Measurements from ENCODE around the gene RIN2. TPM values are rescaled to one million over a fixed set of nuclear protein-coding genes. Genes with fewer than 3 reads are reported as not detected.

Gene RIN2
- total RNA-seq, 2 experiments from 2014 or later: not detected

DNA sequence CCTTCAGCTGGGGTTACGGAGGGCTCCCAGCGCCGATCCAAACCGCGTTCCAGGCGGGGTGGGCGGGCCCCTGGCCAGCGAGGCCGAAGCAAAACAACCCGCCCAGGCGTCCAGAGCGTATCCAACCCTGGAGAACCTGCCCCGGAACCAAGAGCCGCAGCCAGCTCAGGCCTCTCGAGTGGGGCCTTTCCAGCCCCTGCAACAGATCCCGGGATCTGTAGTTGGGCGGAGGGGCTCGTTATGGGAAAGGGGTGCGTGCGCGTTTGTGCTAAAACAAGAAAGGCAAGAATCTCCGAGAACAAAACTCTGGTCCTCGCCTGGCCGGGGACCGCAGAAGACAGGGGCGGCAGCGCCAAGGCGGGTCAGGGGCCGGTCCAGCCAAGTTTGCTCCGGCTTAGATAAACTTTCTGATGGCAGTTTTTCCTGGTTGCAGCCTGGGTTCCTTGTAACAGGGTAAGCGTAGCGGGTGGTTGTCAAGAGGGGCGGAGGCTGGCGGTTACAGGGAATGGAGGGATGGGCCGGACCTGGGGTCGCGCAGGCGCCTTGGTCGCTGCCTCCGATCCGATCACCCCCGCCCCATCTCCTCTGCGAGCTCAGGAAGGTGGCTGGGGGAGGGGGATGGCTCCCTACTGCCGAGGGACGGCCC, 448 bp upstream of the RIN2 start:
- peak; percentile 39 for DNase-seq
- intact Hi-C loops (cut with micrococcal nuclease): no loop called here
- Mint-ChIP-seq H3K9me3 (no peaks in the 10 kb centered on the region), H3K4me3 (no peak overlapping the region), H3K4me1 (ENCODE audit: low read depth) (no peaks in the 10 kb centered on the region), H3K27ac (no peak overlapping the region), H3K36me3 (ENCODE audit: low read depth) (no peaks in the 10 kb centered on the region), H3K27me3 (ENCODE audit: low read depth) (peaks cover 32% of the 10 kb centered on the region)
- CTCF ChIA-PET: no interaction called here

DNA sequence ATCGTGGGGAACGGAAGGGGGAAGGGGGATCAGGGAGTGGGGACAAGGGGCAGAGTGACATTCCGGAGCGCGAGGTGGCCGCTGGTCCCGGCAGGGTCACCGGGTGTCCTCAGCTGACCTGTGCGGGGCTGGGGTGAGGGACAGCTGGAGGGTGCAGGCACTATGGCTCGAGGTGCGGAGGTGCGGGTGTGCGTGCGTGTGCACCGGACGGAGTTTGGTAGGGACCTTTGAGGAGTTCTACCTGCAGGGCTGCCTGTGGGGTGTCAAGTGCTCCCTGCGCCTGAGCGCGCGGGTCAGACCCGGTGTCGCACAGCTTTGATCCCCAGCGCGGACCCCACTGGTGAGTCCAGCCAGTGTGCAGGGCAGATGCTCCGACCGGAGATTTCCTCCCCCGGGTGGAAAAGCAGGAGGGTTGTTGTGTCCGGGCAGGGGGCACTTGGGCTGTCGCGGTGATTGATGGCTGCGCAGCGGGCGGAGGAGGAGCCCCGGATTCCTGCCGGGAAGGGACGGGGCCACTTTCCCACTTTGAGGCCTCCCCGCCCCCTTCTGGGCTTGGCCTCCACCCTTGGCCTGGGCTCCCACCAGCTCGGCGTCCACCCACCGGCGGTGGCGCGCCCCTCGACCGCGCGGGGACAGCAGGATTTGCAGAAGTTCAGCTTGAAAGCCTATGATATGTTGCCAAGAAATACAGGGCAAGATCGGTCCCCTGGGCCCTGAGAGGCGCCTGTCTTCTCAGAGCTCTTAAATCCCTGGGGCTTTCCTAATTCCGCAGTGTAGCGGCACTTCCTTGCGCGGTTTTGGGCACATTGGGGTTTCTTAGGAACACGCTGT, 658 bp downstream of the RIN2 start:
- peaks cover 32% of the 10 kb centered on the region for H3K27me3 Mint-ChIP-seq (ENCODE audit: low read depth)
- DNase-seq: no peak
- CTCF ChIA-PET: no interaction called here

DNA sequence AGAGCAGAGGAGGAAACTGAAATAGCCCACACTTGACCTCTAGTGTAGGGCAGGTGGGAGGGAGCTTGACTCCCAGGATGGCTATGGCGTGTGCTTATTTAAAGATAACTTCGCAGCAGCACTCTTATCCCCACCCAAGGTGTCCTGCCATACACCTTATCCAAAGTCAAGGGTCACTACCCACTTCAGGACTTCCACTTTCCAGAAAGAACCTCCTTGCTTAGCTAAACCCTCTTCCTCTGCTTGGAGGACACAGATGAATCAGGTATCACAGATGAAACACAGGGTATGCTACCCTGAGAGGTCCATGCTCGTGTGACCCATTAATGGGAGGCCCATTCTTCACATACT, 2.3 kb downstream of the RIN2 start:
- CTCF ChIA-PET: no interaction called here

More for the DNA sequence above, 658 bp downstream of the RIN2 start:
- no peaks in the 10 kb centered on the region for H3K36me3 Mint-ChIP-seq (ENCODE audit: low read depth)
- H3K27ac Mint-ChIP-seq: no peak overlapping the region
- no peaks in the 10 kb centered on the region for H3K4me1 Mint-ChIP-seq (ENCODE audit: low read depth)
- H3K9me3 Mint-ChIP-seq: no peaks in the 10 kb centered on the region
- no peak overlapping the region for H3K4me3 Mint-ChIP-seq
- intact Hi-C loops (cut with micrococcal nuclease): no loop called here

DNA sequence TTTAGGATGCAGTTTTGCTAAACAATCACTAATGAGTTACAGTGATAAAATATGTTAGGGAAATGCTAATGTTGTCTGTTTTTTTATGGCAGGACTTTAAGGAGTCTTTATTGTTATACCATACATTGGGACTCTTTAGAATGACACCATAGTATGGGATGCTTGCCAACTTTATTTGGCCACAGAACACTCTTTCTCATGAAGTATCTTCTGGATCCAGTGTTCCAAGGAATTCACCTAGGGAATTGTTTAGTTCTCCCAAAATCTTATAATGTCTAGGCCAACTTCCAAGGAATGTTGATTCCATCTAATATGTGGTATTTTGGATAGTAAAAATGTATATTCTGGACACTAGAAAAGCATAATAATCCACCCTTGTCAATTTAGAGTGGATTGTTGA, 3.3 kb downstream of the RIN2 start:
- CTCF ChIA-PET: no interaction called here
- Mint-ChIP-seq H3K4me1 (ENCODE audit: low read depth) (no peaks in the 10 kb centered on the region), H3K4me3 (no peak overlapping the region), H3K9me3 (no peaks in the 10 kb centered on the region), H3K27me3 (ENCODE audit: low read depth) (peaks cover 28% of the 10 kb centered on the region), H3K27ac (no peak overlapping the region), H3K36me3 (ENCODE audit: low read depth) (no peaks in the 10 kb centered on the region)
- DNase-seq: no peak
- intact Hi-C loops (cut with micrococcal nuclease): no loop called here

More for the DNA sequence above, 2.3 kb downstream of the RIN2 start:
- intact Hi-C loops (cut with micrococcal nuclease): no loop called here
- no peaks in the 10 kb centered on the region for H3K36me3 Mint-ChIP-seq (ENCODE audit: low read depth)
- H3K27ac Mint-ChIP-seq: no peak overlapping the region
- no peak for DNase-seq
- no peaks in the 10 kb centered on the region for H3K4me1 Mint-ChIP-seq (ENCODE audit: low read depth)
- no peak overlapping the region for H3K4me3 Mint-ChIP-seq
- no peaks in the 10 kb centered on the region for H3K9me3 Mint-ChIP-seq
- peaks cover 32% of the 10 kb centered on the region for H3K27me3 Mint-ChIP-seq (ENCODE audit: low read depth)

DNA sequence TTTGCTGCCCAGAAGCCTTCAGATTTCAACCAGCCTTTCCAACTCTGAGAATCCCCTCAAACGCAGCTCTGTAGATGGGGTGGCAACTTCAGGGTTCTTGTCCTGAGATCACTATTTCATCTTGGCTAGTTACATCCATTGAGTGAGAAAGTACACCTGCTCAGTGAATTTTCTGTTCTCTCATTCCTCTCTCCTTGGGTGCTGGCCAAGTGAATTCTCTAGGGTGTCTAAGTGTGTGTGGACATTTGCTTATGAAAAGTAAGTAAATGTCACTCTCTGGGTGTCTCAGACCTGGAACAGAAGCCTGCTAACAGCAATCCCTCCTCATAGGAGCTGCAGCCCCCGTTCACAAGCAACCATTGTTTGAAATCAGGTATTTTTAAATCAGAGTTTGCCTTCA, 3.8 kb downstream of the RIN2 start:
- CTCF ChIA-PET: no interaction called here
- no peak overlapping the region for H3K27ac Mint-ChIP-seq
- H3K36me3 Mint-ChIP-seq (ENCODE audit: low read depth): no peaks in the 10 kb centered on the region
- no peak overlapping the region for H3K4me3 Mint-ChIP-seq
- intact Hi-C loops (cut with micrococcal nuclease): no loop called here
- H3K27me3 Mint-ChIP-seq (ENCODE audit: low read depth): peaks cover 23% of the 10 kb centered on the region
- H3K9me3 Mint-ChIP-seq: no peaks in the 10 kb centered on the region
- no peak for DNase-seq
- H3K4me1 Mint-ChIP-seq (ENCODE audit: low read depth): no peaks in the 10 kb centered on the region

DNA sequence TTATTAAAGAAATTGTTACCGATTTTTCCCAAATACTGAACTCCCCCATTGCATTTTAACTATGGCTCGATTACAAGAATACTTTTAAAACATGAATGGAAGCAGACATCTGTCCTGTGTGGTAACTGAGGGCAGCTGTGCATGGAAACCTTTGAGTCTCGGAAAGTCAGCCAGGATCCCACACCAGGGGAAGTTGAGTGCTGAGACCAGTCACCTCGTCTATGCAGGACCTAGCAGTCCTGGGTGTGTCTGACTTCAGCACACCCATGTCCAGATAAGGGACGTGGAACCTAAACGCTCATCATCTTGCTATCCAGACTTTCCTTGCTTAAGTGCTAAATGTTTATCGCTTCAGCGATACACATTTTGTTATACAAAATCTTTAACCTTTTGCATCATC, 6.1 kb downstream of the RIN2 start:
- CTCF ChIA-PET: no interaction called here
- Mint-ChIP-seq H3K4me3 (no peak overlapping the region), H3K27me3 (ENCODE audit: low read depth) (peaks cover 11% of the 10 kb centered on the region), H3K36me3 (ENCODE audit: low read depth) (no peaks in the 10 kb centered on the region), H3K4me1 (ENCODE audit: low read depth) (no peaks in the 10 kb centered on the region), H3K27ac (no peak overlapping the region), H3K9me3 (no peaks in the 10 kb centered on the region)
- DNase-seq: no peak
- intact Hi-C loops (cut with micrococcal nuclease): no loop called here

DNA sequence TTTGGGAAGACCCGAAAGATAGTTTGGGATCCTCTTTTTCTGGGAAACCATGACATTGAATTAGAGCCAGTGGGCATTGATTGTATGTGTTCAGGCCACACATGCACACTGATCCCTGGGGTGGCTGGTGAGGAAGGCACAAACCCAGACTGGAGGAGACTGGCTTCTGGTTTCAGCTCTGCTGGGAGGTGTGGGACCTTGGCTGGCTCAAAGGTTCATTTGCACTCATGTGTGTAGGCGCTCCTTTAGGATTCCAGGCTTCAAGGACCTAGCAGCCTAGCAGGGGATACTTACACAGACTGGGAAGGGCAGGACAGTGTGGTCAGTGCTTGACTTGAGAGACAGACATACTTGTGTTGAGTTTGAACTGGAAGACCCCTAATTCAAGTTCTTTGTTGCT, 7.2 kb downstream of the RIN2 start:
- H3K27ac Mint-ChIP-seq: no peak overlapping the region
- intact Hi-C loops (cut with micrococcal nuclease): loop anchor here (5.0 kb wide), 1 partner anchor 448 kb away; no protein-coding TSS in a partner anchor
- H3K27me3 Mint-ChIP-seq (ENCODE audit: low read depth): peaks cover 9% of the 10 kb centered on the region
- DNase-seq: no peak
- CTCF ChIA-PET: no interaction called here
- H3K9me3 Mint-ChIP-seq: no peaks in the 10 kb centered on the region
- no peaks in the 10 kb centered on the region for H3K4me1 Mint-ChIP-seq (ENCODE audit: low read depth)
- H3K4me3 Mint-ChIP-seq: no peak overlapping the region
- no peaks in the 10 kb centered on the region for H3K36me3 Mint-ChIP-seq (ENCODE audit: low read depth)

DNA sequence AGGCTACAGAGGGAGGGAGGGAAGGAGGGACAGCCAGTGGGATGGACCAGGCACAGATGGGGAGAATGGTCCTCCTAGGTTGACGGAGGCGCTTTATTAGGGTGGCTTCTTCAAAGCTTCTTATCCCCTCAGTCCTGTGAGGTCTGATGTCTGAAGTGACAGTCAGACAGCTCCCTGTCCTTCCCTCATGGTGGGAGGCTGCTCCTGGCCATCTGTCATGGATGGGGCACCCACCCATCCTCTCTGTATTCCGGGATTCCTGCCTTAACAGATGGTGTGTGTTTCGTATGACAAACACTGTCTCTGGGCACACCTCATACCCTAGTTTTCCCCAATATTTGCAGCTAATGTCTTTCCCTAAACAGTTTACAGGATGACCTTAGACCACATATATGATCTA, 7.9 kb downstream of the RIN2 start:
- Mint-ChIP-seq H3K4me1 (ENCODE audit: low read depth) (no peaks in the 10 kb centered on the region), H3K27ac (no peak overlapping the region), H3K27me3 (ENCODE audit: low read depth) (peaks cover 5% of the 10 kb centered on the region), H3K36me3 (ENCODE audit: low read depth) (no peaks in the 10 kb centered on the region), H3K4me3 (no peak overlapping the region), H3K9me3 (no peaks in the 10 kb centered on the region)
- intact Hi-C loops (cut with micrococcal nuclease): loop anchor here (5.0 kb wide), 1 partner anchor 449 kb away; no protein-coding TSS in a partner anchor
- DNase-seq: no peak
- CTCF ChIA-PET: no interaction called here

DNA sequence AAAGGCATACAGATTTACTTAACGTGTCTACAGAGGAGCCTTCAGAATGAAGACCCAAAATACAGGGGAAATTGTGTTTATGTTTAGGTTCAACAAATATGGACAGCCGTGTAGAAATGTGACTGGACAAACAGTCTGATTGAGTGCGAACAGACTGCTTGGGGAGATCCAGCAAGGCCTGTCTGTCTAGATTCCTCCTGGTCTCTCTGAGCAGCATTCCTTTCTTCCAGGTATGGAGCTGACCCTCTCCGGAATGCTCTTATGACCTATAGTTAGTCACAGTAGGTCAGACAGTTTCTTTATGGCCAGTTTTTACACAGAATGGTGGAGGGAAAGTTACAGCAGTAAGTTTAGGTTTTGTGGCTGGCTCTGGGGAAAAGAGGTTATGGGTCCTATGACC, 9.0 kb downstream of the RIN2 start:
- CTCF ChIA-PET: no interaction called here
- no peaks in the 10 kb centered on the region for H3K9me3 Mint-ChIP-seq
- H3K36me3 Mint-ChIP-seq (ENCODE audit: low read depth): no peaks in the 10 kb centered on the region
- no peak overlapping the region for H3K27ac Mint-ChIP-seq
- no peaks in the 10 kb centered on the region for H3K4me1 Mint-ChIP-seq (ENCODE audit: low read depth)
- no peak overlapping the region for H3K4me3 Mint-ChIP-seq
- DNase-seq: no peak
- intact Hi-C loops (cut with micrococcal nuclease): loop anchor here (5.0 kb wide), 1 partner anchor 450 kb away; no protein-coding TSS in a partner anchor
- H3K27me3 Mint-ChIP-seq (ENCODE audit: low read depth): peaks cover 5% of the 10 kb centered on the region

DNA sequence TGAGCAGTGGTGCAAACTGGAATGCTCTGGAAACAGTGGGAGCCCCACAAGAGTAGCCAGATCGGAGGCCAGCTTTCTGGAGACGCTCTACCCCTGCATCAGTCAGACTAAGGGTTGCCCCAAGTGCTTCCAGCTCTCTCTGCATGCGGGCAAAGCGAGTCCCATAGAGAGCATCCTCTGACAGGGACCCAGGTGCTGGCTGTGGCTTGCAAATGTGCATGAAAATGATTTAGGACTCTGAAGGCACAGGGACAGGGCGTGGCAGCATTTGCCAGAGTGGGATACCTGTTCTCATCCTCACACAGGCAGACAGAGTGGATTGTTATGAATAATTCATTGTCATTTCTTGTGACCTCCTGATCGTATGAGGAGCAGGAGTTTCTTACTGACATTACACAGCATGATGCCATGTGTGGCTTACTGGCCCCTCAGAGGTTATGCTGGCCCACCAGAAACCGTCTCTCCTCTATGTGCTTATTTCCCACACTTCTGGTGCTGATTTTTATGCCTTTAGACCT, 10.3 kb downstream of the RIN2 start:
- CTCF ChIA-PET: no interaction called here
- Mint-ChIP-seq H3K27ac (no peak overlapping the region), H3K9me3 (no peaks in the 10 kb centered on the region), H3K4me1 (ENCODE audit: low read depth) (no peaks in the 10 kb centered on the region), H3K36me3 (ENCODE audit: low read depth) (no peaks in the 10 kb centered on the region), H3K27me3 (ENCODE audit: low read depth) (peaks cover 5% of the 10 kb centered on the region), H3K4me3 (no peak overlapping the region)
- DNase-seq: no peak
- intact Hi-C loops (cut with micrococcal nuclease): loop anchor here (5.0 kb wide), 1 partner anchor 451 kb away; no protein-coding TSS in a partner anchor

DNA sequence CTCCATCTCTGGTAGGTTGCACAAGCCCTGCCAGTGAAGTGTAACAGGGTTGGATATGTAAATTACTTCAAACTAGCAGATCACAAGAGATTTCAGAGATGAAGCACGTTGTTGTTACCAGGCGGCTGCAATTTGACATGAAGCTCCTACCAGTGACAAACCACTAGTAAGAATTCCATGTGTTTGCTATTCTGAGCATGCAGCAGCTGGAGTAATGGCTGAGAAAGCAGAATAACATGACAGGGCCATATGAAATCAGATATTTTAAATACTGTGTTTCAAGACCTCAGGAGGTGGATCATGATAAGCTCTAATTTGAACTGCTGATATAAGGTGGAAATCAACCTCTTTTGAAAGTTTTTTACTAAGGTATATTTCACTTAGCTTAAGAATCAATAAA, 11.4 kb downstream of the RIN2 start:
- intact Hi-C loops (cut with micrococcal nuclease): loop anchor here (5.0 kb wide), 1 partner anchor 452 kb away; no protein-coding TSS in a partner anchor
- DNase-seq: no peak
- Mint-ChIP-seq H3K4me1 (ENCODE audit: low read depth) (no peaks in the 10 kb centered on the region), H3K27ac (no peak overlapping the region), H3K9me3 (no peaks in the 10 kb centered on the region), H3K27me3 (ENCODE audit: low read depth) (peaks cover 5% of the 10 kb centered on the region), H3K4me3 (no peak overlapping the region), H3K36me3 (ENCODE audit: low read depth) (no peaks in the 10 kb centered on the region)
- CTCF ChIA-PET: interaction anchor here (1.0 kb wide), 1 partner anchor 224 kb away, joined by 3 read pairs; no protein-coding TSS in a partner anchor

DNA sequence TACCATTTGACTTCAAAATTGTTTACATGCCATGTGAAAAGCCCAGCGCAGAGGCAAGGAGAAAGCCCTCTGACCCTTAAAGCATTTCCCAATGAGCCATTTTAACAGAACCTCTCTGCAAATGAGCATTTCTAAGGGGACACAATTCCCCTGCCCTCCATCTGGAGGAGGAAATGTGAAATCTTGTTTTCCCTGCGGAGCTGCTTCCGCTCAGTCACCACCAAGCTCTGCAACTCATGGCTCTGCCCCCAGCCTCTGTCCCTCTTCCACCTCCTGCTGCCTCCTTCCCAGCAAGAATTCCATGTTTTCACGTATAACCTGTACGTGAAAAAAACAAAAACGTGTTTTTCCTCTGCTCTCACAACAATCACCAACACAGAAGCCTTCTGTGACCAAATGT, 12.3 kb downstream of the RIN2 start:
- Mint-ChIP-seq H3K27ac (no peak overlapping the region), H3K9me3 (no peaks in the 10 kb centered on the region), H3K36me3 (ENCODE audit: low read depth) (no peaks in the 10 kb centered on the region), H3K4me3 (no peak overlapping the region), H3K4me1 (ENCODE audit: low read depth) (no peaks in the 10 kb centered on the region), H3K27me3 (ENCODE audit: low read depth) (peaks cover 5% of the 10 kb centered on the region)
- DNase-seq: no peak
- intact Hi-C loops (cut with micrococcal nuclease): no loop called here
- CTCF ChIA-PET: interaction anchor here (1.0 kb wide), 1 partner anchor 223 kb away, joined by 3 read pairs; no protein-coding TSS in a partner anchor

DNA sequence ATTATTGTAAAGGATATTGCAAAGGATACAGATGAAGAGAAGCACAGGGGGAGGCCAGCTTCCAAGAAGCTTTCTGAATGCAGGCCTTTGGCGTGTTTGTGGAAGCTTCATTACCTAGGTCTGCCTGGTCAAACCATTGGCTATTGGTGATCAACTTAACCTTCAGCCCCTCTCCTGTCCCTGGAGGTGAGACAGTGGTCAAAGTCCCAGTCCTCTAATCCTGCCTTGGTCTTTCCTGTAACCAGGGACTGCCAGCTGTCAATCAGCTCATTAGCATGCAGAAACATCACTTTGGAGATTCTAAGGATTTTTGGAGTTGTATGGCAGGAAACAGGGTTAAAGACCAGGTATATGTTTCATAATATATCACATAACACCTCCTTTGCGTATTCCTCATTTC, 13.0 kb downstream of the RIN2 start:
- Mint-ChIP-seq H3K9me3 (no peaks in the 10 kb centered on the region), H3K27me3 (ENCODE audit: low read depth) (peaks cover 5% of the 10 kb centered on the region), H3K36me3 (ENCODE audit: low read depth) (no peaks in the 10 kb centered on the region), H3K4me1 (ENCODE audit: low read depth) (no peaks in the 10 kb centered on the region), H3K4me3 (no peak overlapping the region), H3K27ac (no peak overlapping the region)
- CTCF ChIA-PET: no interaction called here
- intact Hi-C loops (cut with micrococcal nuclease): no loop called here
- DNase-seq: no peak

Data from activated naive CD4-positive, alpha-beta T cell treated with anti-CD3 and anti-CD28 coated beads for 36 hours (primary cell).